ENCODE data around the gene CFAP57. TPM values are rescaled to one million over a fixed set of nuclear protein-coding genes. Genes with fewer than 3 reads are reported as not detected.

Gene CFAP57
- total RNA-seq, 4 donors from 2014 or later, result 0.40 to 5.6 (median 1.8) TPM

DNA sequence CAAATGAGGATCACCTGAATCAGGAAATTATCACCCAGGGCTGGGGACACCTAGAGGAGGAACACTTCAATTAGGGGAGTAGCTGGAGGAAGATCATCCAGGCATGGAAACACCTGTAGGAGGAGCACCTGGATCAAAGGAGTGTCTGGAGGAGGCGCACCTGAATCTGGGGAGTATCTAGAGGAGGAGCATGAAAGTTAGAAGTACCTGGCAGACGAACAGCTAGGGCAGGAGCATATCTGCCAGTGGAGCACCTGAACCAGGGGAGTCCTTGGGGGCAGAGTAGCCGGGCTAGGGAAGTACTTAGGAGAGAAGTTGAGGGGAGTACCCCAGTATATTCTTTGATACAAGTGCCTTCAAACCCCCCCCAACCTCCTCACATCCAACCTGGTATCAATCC is 111.9 kb downstream of the CFAP57 start:
- no peak for TF ChIP-seq POLR2A (IDR thresholded peaks at IDR 0.05)
- TF ChIP-seq, protein P1, sequence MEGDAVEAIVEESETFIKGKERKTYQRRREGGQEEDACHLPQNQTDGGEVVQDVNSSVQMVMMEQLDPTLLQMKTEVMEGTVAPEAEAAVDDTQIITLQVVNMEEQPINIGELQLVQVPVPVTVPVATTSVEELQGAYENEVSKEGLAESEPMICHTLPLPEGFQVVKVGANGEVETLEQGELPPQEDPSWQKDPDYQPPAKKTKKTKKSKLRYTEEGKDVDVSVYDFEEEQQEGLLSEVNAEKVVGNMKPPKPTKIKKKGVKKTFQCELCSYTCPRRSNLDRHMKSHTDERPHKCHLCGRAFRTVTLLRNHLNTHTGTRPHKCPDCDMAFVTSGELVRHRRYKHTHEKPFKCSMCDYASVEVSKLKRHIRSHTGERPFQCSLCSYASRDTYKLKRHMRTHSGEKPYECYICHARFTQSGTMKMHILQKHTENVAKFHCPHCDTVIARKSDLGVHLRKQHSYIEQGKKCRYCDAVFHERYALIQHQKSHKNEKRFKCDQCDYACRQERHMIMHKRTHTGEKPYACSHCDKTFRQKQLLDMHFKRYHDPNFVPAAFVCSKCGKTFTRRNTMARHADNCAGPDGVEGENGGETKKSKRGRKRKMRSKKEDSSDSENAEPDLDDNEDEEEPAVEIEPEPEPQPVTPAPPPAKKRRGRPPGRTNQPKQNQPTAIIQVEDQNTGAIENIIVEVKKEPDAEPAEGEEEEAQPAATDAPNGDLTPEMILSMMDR (IDR thresholded peaks at IDR 0.05), result no peak
- Histone ChIP-seq H3K27ac (no peak overlapping the region), H3K36me3 (no peaks in the 10 kb centered on the region), H3K27me3 (no peaks in the 10 kb centered on the region), H3K4me1 (no peaks in the 10 kb centered on the region), H3K4me3 (no peak overlapping the region), H3K9me3 (no peaks in the 10 kb centered on the region)
- DNase-seq, result no peak
- intact Hi-C loops (cut with DNase I; ENCODE audit: low total_unique reads), result no loop called here

DNA sequence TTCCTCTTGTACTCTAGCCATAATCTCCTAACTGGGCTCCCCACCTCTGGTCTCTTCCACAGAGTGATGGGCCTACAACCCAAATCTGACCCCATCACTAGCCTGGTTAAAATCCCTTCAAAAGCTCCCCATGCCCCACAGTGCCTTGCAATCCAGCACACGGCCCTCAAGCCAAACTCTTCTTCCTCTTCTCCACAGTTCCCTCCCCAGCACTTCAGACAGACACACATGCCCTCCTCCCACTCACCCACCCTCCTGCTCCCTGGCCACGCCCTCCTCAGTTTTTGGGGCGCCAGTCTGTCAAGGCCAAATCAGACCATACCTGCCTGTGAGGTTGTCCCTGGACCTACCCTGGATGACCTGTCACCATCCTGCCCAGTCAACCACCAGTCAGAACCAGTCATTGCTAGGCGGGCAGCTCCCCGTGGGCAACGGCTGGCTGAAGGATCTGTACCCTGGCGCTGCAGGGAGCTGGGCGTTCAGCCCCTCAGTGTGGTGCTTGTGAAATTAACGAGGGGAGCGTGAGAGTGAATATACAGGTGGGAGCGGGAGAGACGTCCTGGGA is 112.5 kb downstream of the CFAP57 start:
- no peaks in the 10 kb centered on the region for H3K36me3 ChIP-seq
- H3K9me3 ChIP-seq, result no peaks in the 10 kb centered on the region
- no peak for TF ChIP-seq POLR2A (IDR thresholded peaks at IDR 0.05)
- TF ChIP-seq, protein P1 (IDR thresholded peaks at IDR 0.05), result no peak
- intact Hi-C loops (cut with DNase I; ENCODE audit: low total_unique reads), result no loop called here
- no peak overlapping the region for H3K27ac ChIP-seq
- no peaks in the 10 kb centered on the region for H3K27me3 ChIP-seq
- no peak for DNase-seq
- no peak overlapping the region for H3K4me3 ChIP-seq
- no peaks in the 10 kb centered on the region for H3K4me1 ChIP-seq

- H3K27me3 ChIP-seq, result no peaks in the 10 kb centered on the region
- H3K36me3 ChIP-seq, result no peaks in the 10 kb centered on the region
- TF ChIP-seq POLR2A (IDR thresholded peaks at IDR 0.05), result no peak
- TF ChIP-seq, protein P1 (IDR thresholded peaks at IDR 0.05), result no peak
- intact Hi-C loops (cut with DNase I; ENCODE audit: low total_unique reads), result no loop called here
- H3K4me1 ChIP-seq, result no peaks in the 10 kb centered on the region
- no peak within 1 kb of the TSS for H3K4me3 ChIP-seq
- no peak within 1 kb of the TSS for H3K27ac ChIP-seq
- no peak for DNase-seq
- H3K9me3 ChIP-seq, result no peaks in the 10 kb centered on the region
Observed at GRCh38 chr1:43285269-43285990, 113.3 kb downstream of the CFAP57 start, which contains the start of gene C1orf210. Gene C1orf210 (minus strand): TSS chr1:43285581. CDS start chr1:43283270, 2,311 bp downstream.

- Histone ChIP-seq H3K9me3 (no peaks in the 10 kb centered on the region), H3K4me3 (no peak overlapping the region), H3K27ac (no peak overlapping the region), H3K4me1 (no peaks in the 10 kb centered on the region), H3K36me3 (no peaks in the 10 kb centered on the region), H3K27me3 (no peaks in the 10 kb centered on the region)
- intact Hi-C loops (cut with DNase I; ENCODE audit: low total_unique reads), result no loop called here
- no peak for DNase-seq
- TF ChIP-seq, protein P1 (IDR thresholded peaks at IDR 0.05), result no peak
- TF ChIP-seq POLR2A (IDR thresholded peaks at IDR 0.05), result no peak
Observed at GRCh38 chr1:43286115-43286514, 114.0 kb downstream of the CFAP57 start.

GRCh38 chr1:43286533-43286932 is 114.4 kb downstream of the CFAP57 start:
- Histone ChIP-seq H3K9me3 (no peaks in the 10 kb centered on the region), H3K27me3 (no peaks in the 10 kb centered on the region), H3K4me3 (no peak overlapping the region), H3K36me3 (no peaks in the 10 kb centered on the region), H3K4me1 (no peaks in the 10 kb centered on the region), H3K27ac (no peak overlapping the region)
- DNase-seq, result no peak
- intact Hi-C loops (cut with DNase I; ENCODE audit: low total_unique reads), result no loop called here
- TF ChIP-seq, protein P1 (IDR thresholded peaks at IDR 0.05), result no peak
- no peak for TF ChIP-seq POLR2A (IDR thresholded peaks at IDR 0.05)

Data from uterus (tissue), 4 donors.